Suprapubic skin (tissue), 4 donors: ENCODE results near the gene STXBP3.

ENCODE experiments used
- POLR2A ChIP-seq, 2 donors: fragments of 450-650 bp; IDR thresholded peaks; one replicate each; pipeline ENCODE4 v1.6.1; 2017; ENCODE audit warnings: antibody characterized with exemption in 2 of 2, mild to moderate bottlenecking in 2 of 2, moderate library complexity in 2 of 2
- POLR2AphosphoS5 ChIP-seq, 3 donors: sonication (generic); formaldehyde crosslinking; IDR thresholded peaks; one replicate each; pipeline ENCODE4 v1.6.1; 2017; ENCODE audit warnings: antibody characterized with exemption in 3 of 3
- TF ChIP-seq, protein P1 (sequence below), 2 donors: fragments of 200-600 bp in 1 of 2; fragments of 450-650 bp in 1 of 2; sonication (generic) in 1 of 2; IDR thresholded peaks; one replicate each; pipeline ENCODE4 v1.5.1; 2016 to 2019; ENCODE audit warnings: antibody characterized with exemption in 2 of 2, mild to moderate bottlenecking in 1 of 2, moderate library complexity in 1 of 2

DNA sequence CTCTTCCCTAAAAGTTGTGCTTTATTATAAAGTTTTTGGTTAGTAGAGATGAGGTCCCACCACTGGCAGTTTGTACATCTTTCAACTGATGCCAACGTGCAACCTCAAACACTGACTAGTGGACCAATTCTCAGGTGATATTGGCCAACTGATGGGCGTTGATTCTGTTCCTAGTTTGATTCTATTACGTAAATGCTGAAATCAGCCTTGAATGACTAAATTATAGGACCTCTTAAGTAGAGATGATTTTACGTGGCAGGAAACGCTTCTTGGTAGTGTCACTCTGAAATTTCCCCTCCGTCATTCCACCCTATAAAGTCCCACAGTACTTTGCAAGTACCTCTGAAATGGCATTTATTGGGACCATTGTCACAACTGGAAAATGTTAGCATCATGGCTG, 42.5 kb upstream of the STXBP3 start:
- TF ChIP-seq, protein P1, sequence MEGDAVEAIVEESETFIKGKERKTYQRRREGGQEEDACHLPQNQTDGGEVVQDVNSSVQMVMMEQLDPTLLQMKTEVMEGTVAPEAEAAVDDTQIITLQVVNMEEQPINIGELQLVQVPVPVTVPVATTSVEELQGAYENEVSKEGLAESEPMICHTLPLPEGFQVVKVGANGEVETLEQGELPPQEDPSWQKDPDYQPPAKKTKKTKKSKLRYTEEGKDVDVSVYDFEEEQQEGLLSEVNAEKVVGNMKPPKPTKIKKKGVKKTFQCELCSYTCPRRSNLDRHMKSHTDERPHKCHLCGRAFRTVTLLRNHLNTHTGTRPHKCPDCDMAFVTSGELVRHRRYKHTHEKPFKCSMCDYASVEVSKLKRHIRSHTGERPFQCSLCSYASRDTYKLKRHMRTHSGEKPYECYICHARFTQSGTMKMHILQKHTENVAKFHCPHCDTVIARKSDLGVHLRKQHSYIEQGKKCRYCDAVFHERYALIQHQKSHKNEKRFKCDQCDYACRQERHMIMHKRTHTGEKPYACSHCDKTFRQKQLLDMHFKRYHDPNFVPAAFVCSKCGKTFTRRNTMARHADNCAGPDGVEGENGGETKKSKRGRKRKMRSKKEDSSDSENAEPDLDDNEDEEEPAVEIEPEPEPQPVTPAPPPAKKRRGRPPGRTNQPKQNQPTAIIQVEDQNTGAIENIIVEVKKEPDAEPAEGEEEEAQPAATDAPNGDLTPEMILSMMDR (IDR thresholded peaks at IDR 0.05), result no peak
- TF ChIP-seq POLR2A (IDR thresholded peaks at IDR 0.05) (no peak), POLR2AphosphoS5 (IDR thresholded peaks at IDR 0.05) (no peak)
